ENCODE results near the gene PRKAG2.
A peak's percentile ranks its signal among the peaks of the same experiment; 100 is the strongest.

Gene PRKAG2

DNA sequence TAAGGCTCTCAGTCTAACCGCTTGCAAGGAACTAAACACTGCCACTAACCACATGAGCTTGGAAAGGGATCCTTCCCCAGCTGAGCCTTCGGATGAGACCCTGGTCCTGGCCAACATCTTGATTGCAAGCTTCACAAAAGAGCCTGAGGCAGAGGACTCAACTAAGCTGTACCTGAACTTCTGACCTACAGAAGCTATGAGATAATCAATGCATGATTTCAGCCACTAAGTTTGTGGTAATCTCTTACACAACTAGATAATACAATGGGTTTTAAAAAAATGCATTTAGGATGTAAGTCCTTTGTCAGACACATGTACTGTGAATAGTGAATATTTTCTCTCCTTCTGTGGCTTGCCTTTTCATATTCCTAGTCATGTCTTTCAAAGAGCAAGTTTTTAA, 231.6 kb downstream of the PRKAG2 start:
- no peak overlapping the region for H3K27ac ChIP-seq
- in situ Hi-C loops (cut with HindIII; ENCODE audit: low pct_ligation_motif_present, low sequenced_read_pairs) = no loop called here

DNA sequence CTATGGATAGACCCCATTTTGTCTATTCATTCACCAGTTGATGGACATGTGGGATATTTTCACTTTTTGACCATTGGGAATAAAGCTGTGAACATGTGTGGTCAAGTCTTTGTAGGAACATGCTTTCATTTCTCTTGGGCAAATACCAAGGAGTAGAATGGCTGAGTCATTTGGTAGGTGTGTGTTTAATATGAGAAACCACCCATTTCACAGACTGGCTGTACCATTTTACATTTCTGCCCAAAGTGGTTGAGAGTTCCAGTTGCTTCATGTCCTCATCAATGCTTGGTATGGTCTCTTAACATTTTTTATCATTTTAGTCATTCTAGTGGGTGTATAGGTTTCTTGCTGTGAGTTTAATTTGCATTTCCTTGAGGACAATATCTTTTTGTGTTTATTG, 232.4 kb downstream of the PRKAG2 start:
- H3K36me3 ChIP-seq (replicated peaks) = no peaks in the 10 kb centered on the region
- no peaks in the 10 kb centered on the region for H3K27me3 ChIP-seq (replicated peaks)
- no peak overlapping the region for H3K4me3 ChIP-seq (ENCODE audit: low read depth, low read length)
- TF ChIP-seq, protein P1, sequence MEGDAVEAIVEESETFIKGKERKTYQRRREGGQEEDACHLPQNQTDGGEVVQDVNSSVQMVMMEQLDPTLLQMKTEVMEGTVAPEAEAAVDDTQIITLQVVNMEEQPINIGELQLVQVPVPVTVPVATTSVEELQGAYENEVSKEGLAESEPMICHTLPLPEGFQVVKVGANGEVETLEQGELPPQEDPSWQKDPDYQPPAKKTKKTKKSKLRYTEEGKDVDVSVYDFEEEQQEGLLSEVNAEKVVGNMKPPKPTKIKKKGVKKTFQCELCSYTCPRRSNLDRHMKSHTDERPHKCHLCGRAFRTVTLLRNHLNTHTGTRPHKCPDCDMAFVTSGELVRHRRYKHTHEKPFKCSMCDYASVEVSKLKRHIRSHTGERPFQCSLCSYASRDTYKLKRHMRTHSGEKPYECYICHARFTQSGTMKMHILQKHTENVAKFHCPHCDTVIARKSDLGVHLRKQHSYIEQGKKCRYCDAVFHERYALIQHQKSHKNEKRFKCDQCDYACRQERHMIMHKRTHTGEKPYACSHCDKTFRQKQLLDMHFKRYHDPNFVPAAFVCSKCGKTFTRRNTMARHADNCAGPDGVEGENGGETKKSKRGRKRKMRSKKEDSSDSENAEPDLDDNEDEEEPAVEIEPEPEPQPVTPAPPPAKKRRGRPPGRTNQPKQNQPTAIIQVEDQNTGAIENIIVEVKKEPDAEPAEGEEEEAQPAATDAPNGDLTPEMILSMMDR (IDR thresholded peaks at IDR 0.05; ENCODE audit: low read depth, low read length, missing control alignments) = no peak
- DNase-seq = no peak
- no peak overlapping the region for H3K27ac ChIP-seq
- in situ Hi-C loops (cut with HindIII; ENCODE audit: low pct_ligation_motif_present, low sequenced_read_pairs) = no loop called here

More for the DNA sequence above, 231.6 kb downstream of the PRKAG2 start:
- DNase-seq = no peak
- Histone ChIP-seq H3K27me3 (replicated peaks) (no peaks in the 10 kb centered on the region), H3K4me3 (ENCODE audit: low read depth, low read length) (no peak overlapping the region), H3K36me3 (replicated peaks) (no peaks in the 10 kb centered on the region)
- TF ChIP-seq, protein P1 (IDR thresholded peaks at IDR 0.05; ENCODE audit: low read depth, low read length, missing control alignments) = no peak

DNA sequence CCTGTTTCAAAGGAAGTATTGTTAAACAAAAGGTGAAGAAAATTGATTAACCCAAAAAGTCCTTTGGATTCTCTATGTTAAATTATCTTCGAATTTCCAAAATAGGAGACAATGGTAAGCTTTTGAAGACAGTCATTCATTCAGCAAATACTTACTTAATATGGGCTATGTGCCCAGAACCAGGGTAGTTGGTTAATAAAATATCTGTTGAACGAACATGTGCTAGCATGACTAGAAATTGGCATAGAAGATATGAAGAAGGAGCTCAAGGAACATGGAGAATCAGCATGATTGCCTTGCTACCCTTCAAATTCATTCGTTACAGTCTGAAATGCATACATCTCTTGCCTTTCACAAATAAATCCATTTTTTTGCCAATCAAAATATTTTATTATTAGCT, 234.2 kb downstream of the PRKAG2 start:
- no peaks in the 10 kb centered on the region for H3K27me3 ChIP-seq (replicated peaks)
- DNase-seq = no peak
- no peaks in the 10 kb centered on the region for H3K36me3 ChIP-seq (replicated peaks)
- no peak overlapping the region for H3K4me3 ChIP-seq (ENCODE audit: low read depth, low read length)
- TF ChIP-seq, protein P1 (IDR thresholded peaks at IDR 0.05; ENCODE audit: low read depth, low read length, missing control alignments) = no peak
- in situ Hi-C loops (cut with HindIII; ENCODE audit: low pct_ligation_motif_present, low sequenced_read_pairs) = no loop called here
- H3K27ac ChIP-seq = no peak overlapping the region

DNA sequence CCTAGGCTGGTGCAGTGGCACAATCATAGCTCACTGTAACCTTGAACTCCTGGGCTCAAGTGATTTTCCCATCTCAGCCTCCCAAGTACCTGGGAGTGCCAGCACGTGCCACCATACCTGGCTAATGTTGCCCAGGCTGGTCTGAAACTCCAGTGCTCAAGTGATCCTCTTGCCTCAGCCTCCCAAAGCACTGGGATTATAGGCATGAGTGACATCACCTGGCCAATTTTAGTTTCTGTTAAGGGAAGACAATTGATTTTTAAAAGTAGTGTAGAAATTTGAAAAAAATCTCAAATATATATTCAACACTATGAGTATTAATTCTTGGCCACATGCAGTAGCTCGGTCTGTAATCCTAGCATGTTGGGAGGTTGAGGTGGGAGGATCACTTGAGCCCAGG, 235.3 kb downstream of the PRKAG2 start:
- no peak overlapping the region for H3K4me3 ChIP-seq (ENCODE audit: low read depth, low read length)
- no peak for DNase-seq
- TF ChIP-seq, protein P1 (IDR thresholded peaks at IDR 0.05; ENCODE audit: low read depth, low read length, missing control alignments) = no peak
- H3K27me3 ChIP-seq (replicated peaks) = no peaks in the 10 kb centered on the region
- in situ Hi-C loops (cut with HindIII; ENCODE audit: low pct_ligation_motif_present, low sequenced_read_pairs) = no loop called here
- no peak overlapping the region for H3K27ac ChIP-seq
- H3K36me3 ChIP-seq (replicated peaks) = no peaks in the 10 kb centered on the region

DNA sequence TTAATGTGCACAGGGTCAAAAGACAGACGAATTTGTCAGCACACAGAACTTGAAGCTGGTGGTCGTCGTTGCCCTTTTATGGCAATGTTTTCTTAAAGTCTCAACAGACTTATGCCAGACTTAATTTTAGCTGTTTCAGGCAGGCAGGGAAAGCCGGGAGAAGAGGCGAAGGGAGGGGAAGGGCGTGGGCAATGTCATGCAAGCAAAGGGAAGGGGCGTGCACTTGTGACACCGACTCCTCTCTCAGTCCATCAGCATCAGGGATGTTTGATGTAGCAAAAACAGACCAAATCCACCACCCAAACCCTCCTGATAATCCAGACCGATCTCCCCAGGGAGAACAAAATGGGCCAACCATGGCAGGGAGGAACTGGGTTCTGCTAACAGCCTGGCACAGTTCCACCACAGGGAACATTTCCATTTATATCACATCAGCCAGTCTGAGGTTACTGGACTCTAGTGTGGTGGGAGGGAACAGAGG, 239.1 kb downstream of the PRKAG2 start:
- TF ChIP-seq, protein P1 (IDR thresholded peaks at IDR 0.05; ENCODE audit: low read depth, low read length, missing control alignments) = no peak
- in situ Hi-C loops (cut with HindIII; ENCODE audit: low pct_ligation_motif_present, low sequenced_read_pairs) = no loop called here
- Histone ChIP-seq H3K36me3 (replicated peaks) (no peaks in the 10 kb centered on the region), H3K27me3 (replicated peaks) (no peaks in the 10 kb centered on the region), H3K4me3 (ENCODE audit: low read depth, low read length) (no peak overlapping the region), H3K27ac (no peak overlapping the region)
- peak; percentile 47 for DNase-seq

DNA sequence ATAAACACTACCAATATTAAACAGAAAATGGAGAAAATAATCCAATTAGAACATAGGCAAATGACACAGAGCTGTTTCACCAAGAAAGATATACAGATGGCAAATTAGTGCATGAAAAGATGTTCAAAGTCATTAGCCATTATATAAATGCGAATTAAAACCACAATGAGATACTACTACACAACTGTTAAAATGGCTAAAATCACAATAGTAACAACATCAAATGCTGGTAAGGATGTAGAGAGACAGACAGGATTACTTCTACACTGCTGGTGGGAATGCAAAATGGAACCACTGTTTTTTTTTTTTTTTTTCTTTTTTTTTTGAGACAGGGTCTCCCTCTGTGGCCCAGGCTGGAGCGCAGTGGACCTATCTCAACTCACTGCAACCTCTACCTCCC, 242.3 kb downstream of the PRKAG2 start:
- TF ChIP-seq, protein P1 (IDR thresholded peaks at IDR 0.05; ENCODE audit: low read depth, low read length, missing control alignments) = no peak
- DNase-seq = no peak
- Histone ChIP-seq H3K4me3 (ENCODE audit: low read depth, low read length) (no peak overlapping the region), H3K27me3 (replicated peaks) (no peaks in the 10 kb centered on the region), H3K36me3 (replicated peaks) (no peaks in the 10 kb centered on the region), H3K27ac (no peak overlapping the region)
- in situ Hi-C loops (cut with HindIII; ENCODE audit: low pct_ligation_motif_present, low sequenced_read_pairs) = no loop called here

Measured in brain microvascular endothelial cell (primary cell).